PC-3 (cell line): ENCODE results near the gene ZEB1. TPM values are rescaled to one million over a fixed set of nuclear protein-coding genes. Genes with fewer than 3 reads are reported as not detected.

Source experiments
- ATAC-seq: fragments of 200-7000 bp; cut with Tn5 transposase; 2 replicates; pipeline ENCODE4 v1.9.1; 2020; ENCODE audit warnings: mild to moderate bottlenecking, moderate library complexity
- BruUV-seq: library from RNA; stranded (reverse); fragments of 400-500 nt; replicated peaks from 2 replicates; lab custom pipeline; 2021; lab: Mats Ljungman, UMichigan
- CTCF ChIA-PET: fragments of 300-600 bp; sonication (Branson Sonifier 250); formaldehyde crosslinking; loops from one replicate; lab custom pipeline; 2022; ENCODE audit warnings: antibody characterized with exemption; lab: Charles Lee
- POLR2A ChIA-PET: fragments of 300-600 bp; sonication (Branson Sonifier 250); formaldehyde crosslinking; loops from one replicate; lab custom pipeline; 2022; ENCODE audit warnings: antibody characterized with exemption; ENCODE audit not compliant: unreplicated experiment; lab: Charles Lee
- DNase-seq: peaks from one replicate; pipeline ENCODE4 v3.0.0-alpha.2; 2015
- H2AFZ ChIP-seq: fragments of 300-600 bp; sonication (generic); 2 replicates; pipeline ENCODE4 v1.6.0; 2016; ENCODE audit warnings: antibody characterized with exemption, low read length
- H3F3A ChIP-seq: fragments of 300-600 bp; sonication (generic); one replicate; pipeline ENCODE4 v1.6.0; 2017; ENCODE audit warnings: antibody characterized with exemption, low read length, control low read depth, mild to moderate bottlenecking; ENCODE audit not compliant: unreplicated experiment
- H3K27ac ChIP-seq: fragments of 300-600 bp; sonication (generic); 2 replicates; pipeline ENCODE4 v1.5.1; 2016; ENCODE audit warnings: mild to moderate bottlenecking, low read length
- H3K27me3 ChIP-seq: fragments of 300-600 bp; sonication (generic); 2 replicates; pipeline ENCODE4 v1.6.1; 2016; ENCODE audit warnings: low read length, mixed read lengths
- H3K36me3 ChIP-seq: fragments of 300-600 bp; sonication (generic); 2 replicates; pipeline ENCODE4 v1.6.1; 2016; ENCODE audit warnings: low read depth, mixed run types, low read length, mixed read lengths
- H3K4me1 ChIP-seq: fragments of 300-600 bp; sonication (generic); 2 replicates; pipeline ENCODE4 v1.5.1; 2016; ENCODE audit warnings: low read length; ENCODE audit not compliant: insufficient read depth
- H3K4me2 ChIP-seq: fragments of 300-600 bp; sonication (generic); 2 replicates; pipeline ENCODE4 v1.6.0; 2016; ENCODE audit warnings: low read length
- H3K4me3 ChIP-seq: fragments of 300-600 bp; sonication (generic); 2 replicates; pipeline ENCODE4 v1.5.1; 2016; ENCODE audit warnings: mild to moderate bottlenecking, low read length, mixed read lengths
- H3K79me2 ChIP-seq: fragments of 300-600 bp; sonication (generic); 2 replicates; pipeline ENCODE4 v1.6.1; 2017; ENCODE audit warnings: low read length, mixed read lengths
- H3K9ac ChIP-seq: fragments of 300-600 bp; sonication (generic); 2 replicates; pipeline ENCODE4 v1.6.0; 2016; ENCODE audit warnings: mild to moderate bottlenecking, low read length
- H3K9me2 ChIP-seq: fragments of 300-600 bp; sonication (generic); replicated peaks from 2 replicates; pipeline ENCODE4 v1.6.1; 2016; ENCODE audit warnings: mixed run types, low read length, mixed read lengths
- H3K9me3 ChIP-seq: fragments of 300-600 bp; sonication (generic); 2 replicates; pipeline ENCODE4 v1.6.1; 2016; ENCODE audit warnings: low read length, mixed read lengths
- H4K20me1 ChIP-seq: fragments of 300-600 bp; sonication (generic); 2 replicates; pipeline ENCODE4 v1.6.1; 2016; ENCODE audit warnings: low read length, mixed read lengths
- CTCF ChIP-seq: fragments of 300-600 bp; sonication (generic); conservative IDR thresholded peaks from 2 replicates; pipeline ENCODE4 v1.5.1; 2017; ENCODE audit warnings: antibody characterized with exemption, low read depth, mild to moderate bottlenecking, low read length
- EZH2 ChIP-seq: fragments of 300-600 bp; sonication (generic); IDR thresholded peaks from one replicate; pipeline ENCODE4 v1.6.1; 2017; ENCODE audit warnings: antibody characterized with exemption, mild to moderate bottlenecking, low read length; ENCODE audit not compliant: unreplicated experiment
- EZH2phosphoT487 ChIP-seq: fragments of 300-600 bp; sonication (generic); IDR thresholded peaks from 2 replicates; pipeline ENCODE4 v1.6.1; 2018; ENCODE audit warnings: mild to moderate bottlenecking, antibody characterized with exemption, low read length, borderline replicate concordance
- intact Hi-C: fragments of 100-400 bp; cut with micrococcal nuclease; formaldehyde crosslinking; loops from 2 replicates; pipeline ENCODE4 v1.9.0; 2023
- total RNA-seq: library from RNA; depleted of rRNA; stranded (reverse); fragments of >200 nt; gene quantifications from 2 replicates; pipeline ENCODE4 v1.2.3, GENCODE V29; 2014

Gene ZEB1
- total RNA-seq, 1 experiment from 2014 or later: 3.9 TPM

- ChIA-PET CTCF (no interaction called here), POLR2A (no interaction called here)
- H3K9ac ChIP-seq: no peak overlapping the region
- no peaks in the 10 kb centered on the region for H3F3A ChIP-seq
- no peak for TF ChIP-seq EZH2
- no peak for TF ChIP-seq CTCF
- TF ChIP-seq EZH2phosphoT487: no peak
- H3K4me2 ChIP-seq: no peak overlapping the region
- no TSS peak for BruUV-seq
- no peaks in the 10 kb centered on the region for H3K4me1 ChIP-seq
- intact Hi-C loops: no loop called here
- no peaks in the 10 kb centered on the region for H3K79me2 ChIP-seq
- H2AFZ ChIP-seq: no peak overlapping the region
- no peaks in the 10 kb centered on the region for H3K9me3 ChIP-seq
- no peaks in the 10 kb centered on the region for H3K36me3 ChIP-seq
- H3K9me2 ChIP-seq: no peaks in the 10 kb centered on the region
- no peak for ATAC-seq
- DNase-seq: no peak
- H3K4me3 ChIP-seq: no peak overlapping the region
- H3K27me3 ChIP-seq: no peaks in the 10 kb centered on the region
- H3K27ac ChIP-seq: no peak overlapping the region
- H4K20me1 ChIP-seq: no peaks in the 10 kb centered on the region
These were observed 217.3 kb downstream of the ZEB1 start for GRCh38 chr10:31536302-31536701.

- Histone ChIP-seq H3K9me2 (no peaks in the 10 kb centered on the region), H3F3A (no peaks in the 10 kb centered on the region), H2AFZ (no peak overlapping the region), H3K27ac (no peak overlapping the region), H3K4me2 (no peak overlapping the region), H3K9me3 (no peaks in the 10 kb centered on the region), H3K4me1 (no peaks in the 10 kb centered on the region), H3K4me3 (no peak overlapping the region), H3K9ac (no peak overlapping the region), H3K79me2 (no peaks in the 10 kb centered on the region), H3K36me3 (no peaks in the 10 kb centered on the region), H3K27me3 (no peaks in the 10 kb centered on the region), H4K20me1 (no peaks in the 10 kb centered on the region)
- TF ChIP-seq EZH2phosphoT487: no peak
- no peak for TF ChIP-seq EZH2
- TF ChIP-seq CTCF: no peak
- intact Hi-C loops: no loop called here
- no TSS peak for BruUV-seq
- ATAC-seq (no peak), DNase-seq (no peak)
- ChIA-PET POLR2A (no interaction called here), CTCF (no interaction called here)
These were observed 230.9 kb downstream of the ZEB1 start for GRCh38 chr10:31549896-31550295.

- DNase-seq: peak; percentile 67
- intact Hi-C loops: no loop called here
- POLR2A ChIA-PET: no interaction called here
- H3K27ac ChIP-seq: no peak overlapping the region
- no TSS peak for BruUV-seq
- H3K36me3 ChIP-seq: no peaks in the 10 kb centered on the region; the same call in 1 of the 2 replicates
- H3K4me1 ChIP-seq: no peaks in the 10 kb centered on the region
- no peak overlapping the region for H3K4me3 ChIP-seq
- H3K4me2 ChIP-seq: no peak overlapping the region
- H3K9me3 ChIP-seq: no peaks in the 10 kb centered on the region
- no peaks in the 10 kb centered on the region for H3K79me2 ChIP-seq
- no peaks in the 10 kb centered on the region for H3K27me3 ChIP-seq
- H3F3A ChIP-seq: no peaks in the 10 kb centered on the region
- H2AFZ ChIP-seq: 0 out of 2 replicates have a peak overlapping the region, but pooled peaks have one; percentile 6
- CTCF ChIA-PET: no interaction called here
- H4K20me1 ChIP-seq: no peaks in the 10 kb centered on the region
- H3K9ac ChIP-seq: no peak overlapping the region
- TF ChIP-seq EZH2 (no peak), CTCF (no peak)
- peak; percentile 70 for ATAC-seq
- H3K9me2 ChIP-seq: no peaks in the 10 kb centered on the region
These were observed 235.5 kb downstream of the ZEB1 start for GRCh38 chr10:31554556-31554955.
